NCI-H1417 treated with DMSO at 0.1 percent for 48 hours (cell line): ENCODE measurements around the gene SRRM2.
A peak's percentile ranks its signal among the peaks of the same experiment; 100 is the strongest.

Experiments used
- DNase-seq: peaks from one replicate; lab custom pipeline; 2025; lab: John Stamatoyannopoulos, UW

Gene SRRM2

GRCh38 chr16:2777231-2777902 lies 24.9 kb downstream of the SRRM2 start, which contains the start of gene ELOB:
ELOB (minus strand) TSS chr16:2777280; CDS start chr16:2777239, 41 bp downstream.
- peak; percentile 23 for DNase-seq

GRCh38 chr16:2777903-2778629 lies 25.6 kb downstream of the SRRM2 start:
- no peak for DNase-seq

GRCh38 chr16:2778630-2778958 lies 26.2 kb downstream of the SRRM2 start:
- DNase-seq: no peak

- no peak for DNase-seq
Observed at GRCh38 chr16:2779151-2779920, 26.9 kb downstream of the SRRM2 start.

GRCh38 chr16:2779978-2780898 lies 27.8 kb downstream of the SRRM2 start:
- no peak for DNase-seq

GRCh38 chr16:2782583-2783351 lies 30.3 kb downstream of the SRRM2 start:
- no peak for DNase-seq

- DNase-seq: no peak
Observed at GRCh38 chr16:2783581-2784357, 31.3 kb downstream of the SRRM2 start.

- no peak for DNase-seq
Observed at GRCh38 chr16:2784358-2785100, 32.1 kb downstream of the SRRM2 start.

- DNase-seq: no peak
Observed at GRCh38 chr16:2785101-2785991, 32.9 kb downstream of the SRRM2 start.

GRCh38 chr16:2786061-2786825 lies 33.8 kb downstream of the SRRM2 start:
- no peak for DNase-seq

GRCh38 chr16:2786826-2787151 lies 34.4 kb downstream of the SRRM2 start:
- DNase-seq: no peak

- DNase-seq: no peak
Observed at GRCh38 chr16:2787406-2787805, 35.0 kb downstream of the SRRM2 start, which contains the start of gene PRSS33. PRSS33 (minus strand) TSS chr16:2787560; CDS start chr16:2786547, 1,013 bp downstream.

GRCh38 chr16:2787961-2788360 lies 35.5 kb downstream of the SRRM2 start:
- no peak for DNase-seq

GRCh38 chr16:2790631-2791030 lies 38.2 kb downstream of the SRRM2 start:
- DNase-seq: no peak

- DNase-seq: no peak
Observed at GRCh38 chr16:2791174-2791573, 38.7 kb downstream of the SRRM2 start.

- no peak for DNase-seq
Observed at GRCh38 chr16:2792940-2793339, 40.5 kb downstream of the SRRM2 start.

- no peak for DNase-seq
Observed at GRCh38 chr16:2795395-2796143, 43.1 kb downstream of the SRRM2 start.
